ENCODE measurements around the gene PTOV1.

PTOV1 gene

DNA sequence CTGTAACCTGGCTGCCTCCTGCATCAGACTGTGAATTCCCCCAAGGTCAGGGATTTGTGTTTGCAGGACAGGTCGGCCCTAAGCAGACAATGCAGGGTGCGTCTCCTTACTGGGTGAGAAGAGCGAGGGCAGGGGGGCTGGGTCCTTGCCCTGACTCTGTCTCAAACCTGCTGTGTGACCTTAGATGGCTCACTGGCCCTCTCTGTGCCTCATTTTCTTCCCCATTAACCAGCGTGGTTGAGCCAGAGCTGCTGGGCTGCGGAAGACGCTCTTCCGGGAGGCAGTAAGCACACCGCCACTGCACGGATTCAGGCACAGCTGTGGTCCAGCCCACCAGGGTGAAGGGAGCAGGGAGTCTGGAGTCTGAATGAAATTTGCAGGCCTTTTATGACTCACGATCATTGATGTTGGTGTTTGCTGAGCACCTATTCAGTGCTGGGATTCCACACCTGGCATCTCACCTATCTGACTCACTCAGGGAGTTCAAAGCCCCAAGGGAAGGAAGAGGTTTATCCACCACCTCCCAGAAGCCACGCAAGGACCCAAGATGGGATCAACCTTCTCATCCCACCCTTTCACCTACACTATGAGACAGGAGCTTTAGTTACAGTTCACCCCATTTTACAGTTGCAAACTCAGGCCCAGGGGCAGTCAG is 23.7 kb downstream of the PTOV1 start:
- H3K4me1 ChIP-seq (ENCODE audit: control insufficient read depth, insufficient read depth, low read length, poor library complexity, severe bottlenecking) = peaks cover 20% of the 10 kb centered on the region
- no peak overlapping the region for H3K4me3 ChIP-seq (ENCODE audit: insufficient read depth, low read depth, low read length, poor library complexity, severe bottlenecking)
- H3K27ac ChIP-seq (ENCODE audit: insufficient read depth, low read length, poor library complexity, severe bottlenecking) = no peak overlapping the region

DNA sequence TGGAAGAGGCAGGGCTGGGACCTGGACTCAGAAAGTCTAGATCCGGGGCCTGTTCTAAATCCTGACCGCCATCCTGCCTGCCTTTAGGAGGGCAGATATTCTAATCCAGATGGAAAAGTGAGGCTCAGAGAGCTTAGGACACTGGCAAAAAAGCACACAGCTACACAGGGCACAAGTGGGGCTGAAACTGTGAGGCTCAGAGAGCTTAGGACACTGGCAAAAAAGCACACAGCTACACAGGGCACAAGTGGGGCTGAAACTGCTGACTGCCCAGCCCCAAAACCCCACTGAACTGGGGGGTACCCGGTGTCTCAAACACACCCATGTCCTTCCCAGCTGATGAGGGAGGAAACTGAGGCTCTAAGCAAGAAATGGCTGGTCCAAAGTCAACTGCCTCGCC is 24.2 kb downstream of the PTOV1 start:
- Histone ChIP-seq H3K9me3 (ENCODE audit: control insufficient read depth, low read length) (no peaks in the 10 kb centered on the region), H3K36me3 (ENCODE audit: control insufficient read depth, insufficient read depth, low read length) (peaks cover 11% of the 10 kb centered on the region), H3K27me3 (replicated peaks; ENCODE audit: control insufficient read depth, insufficient read depth, low read length, poor library complexity, severe bottlenecking) (no peaks in the 10 kb centered on the region), H3K27ac (ENCODE audit: insufficient read depth, low read length, poor library complexity, severe bottlenecking) (peak overlapping the region; percentile 98), H3K4me3 (ENCODE audit: insufficient read depth, low read depth, low read length, poor library complexity, severe bottlenecking) (no peak overlapping the region), H3K4me1 (ENCODE audit: control insufficient read depth, insufficient read depth, low read length, poor library complexity, severe bottlenecking) (peaks cover 15% of the 10 kb centered on the region)
- DNase-seq = no peak

More for the DNA sequence above, 23.7 kb downstream of the PTOV1 start:
- Histone ChIP-seq H3K36me3 (ENCODE audit: control insufficient read depth, insufficient read depth, low read length) (peaks cover 9% of the 10 kb centered on the region), H3K9me3 (ENCODE audit: control insufficient read depth, low read length) (no peaks in the 10 kb centered on the region), H3K27me3 (replicated peaks; ENCODE audit: control insufficient read depth, insufficient read depth, low read length, poor library complexity, severe bottlenecking) (no peaks in the 10 kb centered on the region)
- no peak for DNase-seq

- Histone ChIP-seq H3K27me3 (replicated peaks; ENCODE audit: control insufficient read depth, insufficient read depth, low read length, poor library complexity, severe bottlenecking) (no peaks in the 10 kb centered on the region), H3K4me1 (ENCODE audit: control insufficient read depth, insufficient read depth, low read length, poor library complexity, severe bottlenecking) (peaks cover 11% of the 10 kb centered on the region), H3K4me3 (ENCODE audit: insufficient read depth, low read depth, low read length, poor library complexity, severe bottlenecking) (peak overlapping the region; percentile 96), H3K36me3 (ENCODE audit: control insufficient read depth, insufficient read depth, low read length) (peaks cover 19% of the 10 kb centered on the region), H3K27ac (ENCODE audit: insufficient read depth, low read length, poor library complexity, severe bottlenecking) (peak overlapping the region; percentile 98), H3K9me3 (ENCODE audit: control insufficient read depth, low read length) (no peaks in the 10 kb centered on the region)
- peak in 1 of 3 donors; percentile 38 for DNase-seq
These were observed 25.0 kb downstream of the PTOV1 start for GRCh38 chr19:49875857-49876421.

- Histone ChIP-seq H3K27me3 (replicated peaks; ENCODE audit: control insufficient read depth, insufficient read depth, low read length, poor library complexity, severe bottlenecking) (no peaks in the 10 kb centered on the region), H3K9me3 (ENCODE audit: control insufficient read depth, low read length) (no peaks in the 10 kb centered on the region), H3K36me3 (ENCODE audit: control insufficient read depth, insufficient read depth, low read length) (peaks cover 21% of the 10 kb centered on the region), H3K4me1 (ENCODE audit: control insufficient read depth, insufficient read depth, low read length, poor library complexity, severe bottlenecking) (peaks cover 11% of the 10 kb centered on the region), H3K4me3 (ENCODE audit: insufficient read depth, low read depth, low read length, poor library complexity, severe bottlenecking) (peak overlapping the region; percentile 96), H3K27ac (ENCODE audit: insufficient read depth, low read length, poor library complexity, severe bottlenecking) (peak overlapping the region; percentile 98)
- peak; percentile 96 to 98 (median 96) for DNase-seq
These were observed 25.6 kb downstream of the PTOV1 start for GRCh38 chr19:49876422-49877019.

DNA sequence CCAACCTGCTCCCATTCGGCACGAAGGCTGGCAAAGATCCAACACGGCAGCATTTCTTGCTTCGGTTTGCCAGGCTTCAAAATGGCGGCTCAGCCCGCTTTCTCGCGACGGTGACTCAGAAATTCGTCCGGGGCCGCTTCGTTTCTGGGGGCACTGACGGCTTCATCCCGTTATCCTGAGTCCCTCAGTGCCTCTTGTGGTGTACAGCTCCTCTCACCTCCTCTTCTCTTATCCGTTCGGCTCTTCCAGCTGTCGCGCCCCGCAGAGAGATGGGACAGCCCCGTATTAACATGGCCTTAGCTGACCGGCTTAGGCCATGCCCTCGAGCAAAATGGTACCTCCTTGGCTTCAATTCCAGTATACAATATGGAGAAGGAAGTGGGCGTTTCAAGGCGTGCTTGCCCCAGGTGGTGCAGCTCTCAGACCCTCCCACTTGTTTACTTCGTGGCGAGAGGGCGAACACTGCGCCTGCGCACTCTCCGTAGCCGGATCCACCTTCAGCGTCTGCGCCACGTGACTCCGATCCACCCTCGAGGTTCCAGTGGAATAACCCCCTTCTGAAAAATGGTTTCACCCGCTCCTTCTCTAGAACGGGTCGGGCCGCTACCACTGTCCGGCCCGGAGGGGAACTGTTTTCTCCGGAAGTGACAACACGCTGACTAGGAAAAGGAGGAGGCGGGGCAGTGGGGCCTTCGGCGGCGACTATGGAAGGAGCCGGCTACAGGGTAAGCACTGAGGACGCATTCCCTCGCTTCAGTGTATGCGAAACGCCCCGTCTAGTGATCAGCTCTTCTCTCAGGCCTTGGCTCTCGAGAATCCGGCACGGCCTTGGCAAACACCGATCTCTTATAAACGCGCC is 26.3 kb downstream of the PTOV1 start, which contains the start of the genes AKT1S1 and TBC1D17:
TSS of gene AKT1S1 (minus strand) at position 336 of the 859 bp plus-strand sequence. CDS start 4,060 bp downstream, outside the sequence.
TSS of gene TBC1D17 (plus strand) at position 683 of the 859 bp plus-strand sequence. CDS start at position 705, 22 bp downstream.
- peak within 1 kb of the TSS; percentile 98 for H3K27ac ChIP-seq (ENCODE audit: insufficient read depth, low read length, poor library complexity, severe bottlenecking)
- H3K9me3 ChIP-seq (ENCODE audit: control insufficient read depth, low read length) = no peaks in the 10 kb centered on the region
- H3K4me3 ChIP-seq (ENCODE audit: insufficient read depth, low read depth, low read length, poor library complexity, severe bottlenecking) = peak within 1 kb of the TSS; percentile 96
- DNase-seq = peak; percentile 98 to 99 (median 99)
- H3K4me1 ChIP-seq (ENCODE audit: control insufficient read depth, insufficient read depth, low read length, poor library complexity, severe bottlenecking) = peaks cover 11% of the 10 kb centered on the region
- H3K36me3 ChIP-seq (ENCODE audit: control insufficient read depth, insufficient read depth, low read length) = peaks cover 29% of the 10 kb centered on the region
- no peaks in the 10 kb centered on the region for H3K27me3 ChIP-seq (replicated peaks; ENCODE audit: control insufficient read depth, insufficient read depth, low read length, poor library complexity, severe bottlenecking)

DNA sequence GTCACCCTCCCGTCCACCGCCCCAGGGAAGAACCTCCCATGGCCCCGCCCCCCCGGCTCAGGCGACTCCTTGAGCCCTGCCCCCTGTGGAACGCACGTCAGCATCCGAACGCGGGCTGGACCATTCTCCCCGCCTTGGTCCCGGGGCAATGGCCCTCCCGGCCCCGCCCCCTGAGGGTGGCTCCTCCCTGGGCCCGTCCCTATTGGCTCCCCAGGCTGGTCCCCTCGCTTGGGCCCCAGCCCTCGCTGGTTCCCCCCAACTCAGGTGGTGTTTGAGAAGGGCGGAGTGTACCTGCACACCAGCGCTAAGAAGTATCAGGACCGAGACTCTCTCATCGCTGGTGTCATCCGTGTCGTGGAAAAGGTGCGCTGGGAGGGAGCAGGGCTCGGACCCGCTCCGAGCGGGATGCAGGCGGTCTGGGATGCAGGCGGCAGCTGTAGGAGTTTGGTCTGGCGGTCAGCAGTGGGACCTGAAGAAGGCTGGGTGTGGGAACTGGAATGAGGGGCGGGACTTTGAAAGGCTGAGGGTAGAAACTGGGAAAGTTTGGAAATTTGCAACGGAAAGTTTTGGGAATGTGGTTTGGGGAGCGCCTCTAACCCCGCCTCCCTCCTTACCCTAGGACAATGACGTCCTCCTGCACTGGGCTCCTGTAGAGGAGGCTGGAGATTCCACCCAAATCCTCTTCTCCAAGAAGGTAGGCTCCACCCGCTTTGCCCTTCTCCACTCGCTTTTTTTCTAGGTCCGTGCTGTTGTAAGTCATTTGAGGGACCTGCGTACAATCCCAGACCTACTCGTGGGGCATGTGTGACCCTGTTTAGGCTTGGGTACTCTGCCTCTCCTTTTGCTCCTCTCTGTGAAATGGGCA is 27.2 kb downstream of the PTOV1 start:
- Histone ChIP-seq H3K27me3 (replicated peaks; ENCODE audit: control insufficient read depth, insufficient read depth, low read length, poor library complexity, severe bottlenecking) (no peaks in the 10 kb centered on the region), H3K4me3 (ENCODE audit: insufficient read depth, low read depth, low read length, poor library complexity, severe bottlenecking) (peak overlapping the region; percentile 62), H3K4me1 (ENCODE audit: control insufficient read depth, insufficient read depth, low read length, poor library complexity, severe bottlenecking) (peaks cover 11% of the 10 kb centered on the region), H3K9me3 (ENCODE audit: control insufficient read depth, low read length) (no peaks in the 10 kb centered on the region), H3K27ac (ENCODE audit: insufficient read depth, low read length, poor library complexity, severe bottlenecking) (peak overlapping the region; percentile 98), H3K36me3 (ENCODE audit: control insufficient read depth, insufficient read depth, low read length) (peaks cover 37% of the 10 kb centered on the region)
- DNase-seq = peak; percentile 97 to 98 (median 98)

DNA sequence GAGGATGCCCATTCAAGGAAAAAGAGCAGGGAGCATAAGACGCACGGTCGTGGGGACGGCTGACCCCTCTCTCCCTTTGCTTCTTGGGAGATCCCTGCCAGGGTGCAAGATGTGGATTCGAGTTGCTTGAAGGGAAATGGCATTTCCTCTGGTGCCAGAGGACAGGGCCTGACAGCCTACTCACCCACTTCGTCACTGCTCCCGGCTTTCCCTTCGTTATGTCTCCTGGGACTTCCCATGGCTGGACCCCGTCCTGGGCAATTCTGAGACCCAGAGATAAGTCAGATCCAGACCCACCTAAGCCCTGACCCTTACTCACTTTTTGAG is 27.7 kb downstream of the PTOV1 start:
- Histone ChIP-seq H3K36me3 (ENCODE audit: control insufficient read depth, insufficient read depth, low read length) (peaks cover 42% of the 10 kb centered on the region), H3K27ac (ENCODE audit: insufficient read depth, low read length, poor library complexity, severe bottlenecking) (peak overlapping the region; percentile 98), H3K9me3 (ENCODE audit: control insufficient read depth, low read length) (no peaks in the 10 kb centered on the region)

DNA sequence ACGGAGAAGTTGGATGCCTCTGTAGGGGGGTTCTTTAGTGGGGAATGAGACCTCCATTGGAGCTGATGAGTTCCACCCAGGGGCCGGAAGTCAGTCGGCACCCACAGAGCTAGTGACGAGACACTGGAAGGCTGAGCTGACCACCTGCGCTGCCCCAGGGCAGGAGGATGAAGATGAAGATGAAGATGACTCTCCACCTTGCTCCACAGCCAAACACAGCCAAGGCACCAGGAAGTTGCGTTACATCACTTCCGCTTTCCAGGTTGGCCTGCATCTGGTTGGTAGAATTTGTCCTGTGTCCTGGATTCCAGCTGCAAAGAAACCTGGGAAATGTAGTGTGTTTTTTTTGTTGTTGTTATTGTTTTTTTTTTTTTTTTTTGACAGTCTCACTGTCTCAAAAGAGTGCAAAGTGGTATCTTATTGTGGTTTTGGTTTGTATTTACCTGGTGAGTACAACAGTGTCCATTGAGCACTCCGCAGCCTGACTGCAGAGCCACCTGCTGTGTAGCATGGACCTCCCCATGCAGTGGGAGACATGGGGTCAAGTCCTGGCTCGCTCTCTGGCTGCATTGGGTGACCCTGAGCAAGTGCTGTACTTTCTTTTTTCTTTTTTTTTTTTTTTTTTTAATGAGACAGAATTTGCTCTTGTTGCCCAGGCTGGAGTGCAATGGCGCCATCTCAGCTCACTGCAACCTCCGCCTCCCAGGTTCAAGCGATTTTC is 28.4 kb downstream of the PTOV1 start:
- Histone ChIP-seq H3K27me3 (replicated peaks; ENCODE audit: control insufficient read depth, insufficient read depth, low read length, poor library complexity, severe bottlenecking) (no peaks in the 10 kb centered on the region), H3K9me3 (ENCODE audit: control insufficient read depth, low read length) (no peaks in the 10 kb centered on the region), H3K4me1 (ENCODE audit: control insufficient read depth, insufficient read depth, low read length, poor library complexity, severe bottlenecking) (peaks cover 11% of the 10 kb centered on the region), H3K36me3 (ENCODE audit: control insufficient read depth, insufficient read depth, low read length) (peaks cover 49% of the 10 kb centered on the region), H3K27ac (ENCODE audit: insufficient read depth, low read length, poor library complexity, severe bottlenecking) (no peak overlapping the region), H3K4me3 (ENCODE audit: insufficient read depth, low read depth, low read length, poor library complexity, severe bottlenecking) (no peak overlapping the region)
- DNase-seq = no peak

More for the DNA sequence above, 27.7 kb downstream of the PTOV1 start:
- Histone ChIP-seq H3K4me1 (ENCODE audit: control insufficient read depth, insufficient read depth, low read length, poor library complexity, severe bottlenecking) (peaks cover 11% of the 10 kb centered on the region), H3K4me3 (ENCODE audit: insufficient read depth, low read depth, low read length, poor library complexity, severe bottlenecking) (no peak overlapping the region), H3K27me3 (replicated peaks; ENCODE audit: control insufficient read depth, insufficient read depth, low read length, poor library complexity, severe bottlenecking) (no peaks in the 10 kb centered on the region)
- DNase-seq = no peak
